SK-N-SH treated with all-trans-retinoic acid at 6 μM for 48 hours (cell line): ENCODE results near the gene GGA2.

Source experiments
- ATAC-seq: fragments of 200-7000 bp; cut with Tn5 transposase; 3 replicates; pipeline ENCODE4 v1.9.1; 2020; ENCODE audit warnings: mild to moderate bottlenecking, moderate library complexity
- ARNTL ChIP-seq: fragments of 450-650 bp; formaldehyde crosslinking; IDR thresholded peaks from 2 replicates; pipeline ENCODE4 v1.5.0; 2020; ENCODE audit warnings: low read depth, mild to moderate bottlenecking, moderate library complexity, borderline replicate concordance
- CREB5 ChIP-seq: fragments of 250-450 bp; sonication (Bioruptor Pico); IDR thresholded peaks from 2 replicates; pipeline ENCODE4 v1.5.1; 2020; ENCODE audit warnings: low read depth, mild to moderate bottlenecking, moderate library complexity
- CSDC2 ChIP-seq: fragments of 250-450 bp; sonication (Bioruptor Pico); IDR thresholded peaks from 2 replicates; pipeline ENCODE4 v1.5.0; 2020; ENCODE audit warnings: mild to moderate bottlenecking, moderate library complexity
- CSRNP3 ChIP-seq: fragments of 250-450 bp; sonication (Bioruptor Pico); IDR thresholded peaks from 2 replicates; pipeline ENCODE4 v1.5.1; 2021; ENCODE audit warnings: mild to moderate bottlenecking, moderate library complexity
- ESRRG ChIP-seq: fragments of 250-450 bp; sonication (Bioruptor Pico); IDR thresholded peaks from 2 replicates; pipeline ENCODE4 v1.6.1; 2021; ENCODE audit warnings: mild to moderate bottlenecking
- GLIS3 ChIP-seq: fragments of 250-450 bp; sonication (Bioruptor Pico); IDR thresholded peaks from 2 replicates; pipeline ENCODE4 v1.5.0; 2020; ENCODE audit warnings: mild to moderate bottlenecking, moderate library complexity
- ISL1 ChIP-seq: fragments of 250-450 bp; sonication (Bioruptor Pico); IDR thresholded peaks from 2 replicates; pipeline ENCODE4 v2.1.2; 2022; ENCODE audit warnings: mild to moderate bottlenecking, moderate library complexity
- OSR1 ChIP-seq: fragments of 250-450 bp; sonication (Bioruptor Pico); IDR thresholded peaks from 2 replicates; pipeline ENCODE4 v1.8.0; 2022; ENCODE audit warnings: moderate library complexity, mild to moderate bottlenecking, inconsistent platforms
- PATZ1 ChIP-seq: fragments of 250-450 bp; sonication (Bioruptor Pico); IDR thresholded peaks from 2 replicates; pipeline ENCODE4 v1.8.0; 2020; ENCODE audit warnings: mild to moderate bottlenecking, moderate library complexity, borderline replicate concordance
- PPARA ChIP-seq: fragments of 250-450 bp; sonication (Bioruptor Pico); IDR thresholded peaks from 2 replicates; pipeline ENCODE4 v1.5.0; 2020; ENCODE audit warnings: mild to moderate bottlenecking, borderline replicate concordance
- SNAI2 ChIP-seq: fragments of 250-450 bp; sonication (Bioruptor Pico); IDR thresholded peaks from 2 replicates; pipeline ENCODE4 v1.5.0; 2020; ENCODE audit warnings: mild to moderate bottlenecking, moderate library complexity
- TCF4 ChIP-seq: fragments of 250-450 bp; sonication (Bioruptor Pico); IDR thresholded peaks from 2 replicates; pipeline ENCODE4 v1.8.0; 2021; ENCODE audit warnings: mild to moderate bottlenecking, moderate library complexity, borderline replicate concordance
- TOX ChIP-seq: fragments of 250-450 bp; sonication (Bioruptor Pico); IDR thresholded peaks from 2 replicates; pipeline ENCODE4 v1.8.0; 2021; ENCODE audit warnings: mild to moderate bottlenecking, moderate library complexity, borderline replicate concordance
- TSHZ2 ChIP-seq: fragments of 250-450 bp; sonication (Bioruptor Pico); IDR thresholded peaks from 2 replicates; pipeline ENCODE4 v1.5.0; 2020; ENCODE audit warnings: mild to moderate bottlenecking, moderate library complexity
- ZC3H10 ChIP-seq: fragments of 250-450 bp; sonication (Bioruptor Pico); IDR thresholded peaks from 2 replicates; pipeline ENCODE4 v1.5.1; 2021; ENCODE audit warnings: mild to moderate bottlenecking, moderate library complexity
- ZFP3 ChIP-seq: fragments of 250-450 bp; sonication (Bioruptor Pico); IDR thresholded peaks from 2 replicates; pipeline ENCODE4 v1.5.0; 2020; ENCODE audit warnings: mild to moderate bottlenecking, moderate library complexity
- ZFP30 ChIP-seq: fragments of 450-650 bp; formaldehyde crosslinking; IDR thresholded peaks from 2 replicates; pipeline ENCODE4 v1.5.0; 2022; ENCODE audit warnings: mild to moderate bottlenecking, moderate library complexity
- ZNF565 ChIP-seq: fragments of 450-650 bp; formaldehyde crosslinking; conservative IDR thresholded peaks from 2 replicates; pipeline ENCODE4 v1.5.0; 2020; ENCODE audit warnings: low read depth, mild to moderate bottlenecking, moderate library complexity
- ZNF70 ChIP-seq: fragments of 450-650 bp; formaldehyde crosslinking; IDR thresholded peaks from 2 replicates; pipeline ENCODE4 v1.5.0; 2020; ENCODE audit warnings: mild to moderate bottlenecking, moderate library complexity
- ZNF8 ChIP-seq: fragments of 450-650 bp; formaldehyde crosslinking; IDR thresholded peaks from 2 replicates; pipeline ENCODE4 v1.5.0; 2020; ENCODE audit warnings: mild to moderate bottlenecking, moderate library complexity

The GGA2 gene

GRCh38 chr16:23465179-23465578 lies 45.1 kb downstream of the GGA2 start (continued):
- no peak for TF ChIP-seq CREB5 (CRISPR knock-in tag)

GRCh38 chr16:23464196-23464595 lies 46.1 kb downstream of the GGA2 start:
- TF ChIP-seq ZNF70 (CRISPR knock-in tag) (no peak), TOX (no peak), TSHZ2 (CRISPR knock-in tag) (no peak), SNAI2 (no peak), ISL1 (no peak), OSR1 (CRISPR knock-in tag) (no peak), CSRNP3 (CRISPR knock-in tag) (no peak), TCF4 (CRISPR knock-in tag) (no peak), ARNTL (CRISPR knock-in tag) (no peak), CREB5 (CRISPR knock-in tag) (no peak), ZFP3 (CRISPR knock-in tag) (no peak), ESRRG (no peak), ZFP30 (no peak), ZNF565 (CRISPR knock-in tag) (no peak), ZC3H10 (CRISPR knock-in tag) (no peak), PPARA (no peak), PATZ1 (CRISPR knock-in tag) (no peak), ZNF8 (no peak)
- ATAC-seq, result no peak

GRCh38 chr16:23462994-23463393 lies 47.3 kb downstream of the GGA2 start:
- peak; percentile 86 for ATAC-seq

- ATAC-seq, result peak; percentile 61
- TF ChIP-seq ZNF565 (CRISPR knock-in tag), result no peak
- no peak for TF ChIP-seq GLIS3 (CRISPR knock-in tag)
- TF ChIP-seq CSDC2, result no peak
- TF ChIP-seq CREB5 (CRISPR knock-in tag), result no peak
These were observed 56.8 kb downstream of the GGA2 start for GRCh38 chr16:23453338-23454052.
